Kidney glomerular epithelial cell (primary cell): ENCODE data around the gene UBXN11.

Experiments used
- DNase-seq: peaks from one replicate; lab custom pipeline; 2025; lab: John Stamatoyannopoulos, UW

Gene UBXN11

GRCh38 chr1:26268290-26269197 lies 37.9 kb downstream of the UBXN11 start:
- DNase-seq: no peak

- DNase-seq: no peak
These were observed 41.0 kb downstream of the UBXN11 start for GRCh38 chr1:26265405-26265804.

GRCh38 chr1:26263212-26263611 lies 43.2 kb downstream of the UBXN11 start:
- DNase-seq: no peak

- DNase-seq: no peak
These were observed 46.9 kb downstream of the UBXN11 start for GRCh38 chr1:26259578-26259977.

- no peak for DNase-seq
These were observed 47.4 kb downstream of the UBXN11 start for GRCh38 chr1:26259005-26259404.

- no peak for DNase-seq
These were observed 49.2 kb downstream of the UBXN11 start for GRCh38 chr1:26257222-26257621.

- no peak for DNase-seq
These were observed 52.0 kb downstream of the UBXN11 start for GRCh38 chr1:26254404-26254803.

GRCh38 chr1:26252718-26253117 lies 53.7 kb downstream of the UBXN11 start:
- DNase-seq: no peak

GRCh38 chr1:26239936-26240335 lies 66.5 kb downstream of the UBXN11 start:
- DNase-seq: no peak

GRCh38 chr1:26237230-26237966 lies 69.0 kb downstream of the UBXN11 start:
- no peak for DNase-seq

GRCh38 chr1:26234644-26235370 lies 71.6 kb downstream of the UBXN11 start:
- peak; percentile 14 for DNase-seq

- peak; percentile 95 for DNase-seq
These were observed 72.4 kb downstream of the UBXN11 start, which contains the start of gene CEP85 for GRCh38 chr1:26233903-26234643. TSS of gene CEP85 (plus strand) at chr1:26234200. CDS start at chr1:26239784, 5,584 bp downstream.
